Measurements from ENCODE around the gene SPTBN1. TPM values are rescaled to one million over a fixed set of nuclear protein-coding genes. Genes with fewer than 3 reads are reported as not detected.

The SPTBN1 gene
- total and polyA plus RNA-seq, 2 donors (not counting 3 experiments of a cell fraction or from before 2014, with no cell fraction given) = 63.3 to 320 TPM

GRCh38 chr2:54669677-54670484 lies 213.8 kb downstream of the SPTBN1 start:
- Histone ChIP-seq H3K27me3 (ENCODE audit: control insufficient read depth in 2 of 2, insufficient read depth in 2 of 2, low read length in 2 of 2) (no peaks in the 10 kb centered on the region), H3K9me3 (replicated peaks; ENCODE audit: control insufficient read depth, insufficient read depth, low read length) (no peaks in the 10 kb centered on the region), H3K4me3 (replicated peaks in 1 of 3; ENCODE audit: insufficient read depth in 1 of 3, low read depth in 1 of 3, low read length in 3 of 3) (no peak overlapping the region), H3K36me3 (ENCODE audit: control insufficient read depth in 2 of 2, extremely low read depth in 1 of 2, insufficient read depth in 2 of 2, low read length in 2 of 2) (peaks cover 30 to 32% of the 10 kb centered on the region in 2 experiments), H3K27ac (ENCODE audit: insufficient read depth, low read depth, low read length) (no peak overlapping the region), H4K20me1 (replicated peaks; ENCODE audit: control insufficient read depth, extremely low read depth, insufficient read depth, low read length) (no peaks in the 10 kb centered on the region), H3K4me1 (ENCODE audit: control insufficient read depth, extremely low read depth, insufficient read depth, low read length) (peaks cover 29% of the 10 kb centered on the region), H2AFZ (ENCODE audit: low read depth, low read length) (no peak overlapping the region), H3K79me2 (ENCODE audit: control insufficient read depth, insufficient read depth, low read length) (no peaks in the 10 kb centered on the region), H3K9me1 (replicated peaks; ENCODE audit: control insufficient read depth, extremely low read depth, insufficient read depth, low read length) (no peaks in the 10 kb centered on the region), H3K9ac (replicated peaks; ENCODE audit: extremely low read depth, insufficient read depth, low read length) (no peak overlapping the region), H3K4me2 (ENCODE audit: insufficient read depth, low read length) (no peak overlapping the region)
- no TSS peak for BruUV-seq (replicated peaks)
- intact Hi-C loops (cut with micrococcal nuclease) (no loop called here), dilution Hi-C loops (cut with MboI; ENCODE audit: extremely low pct_ligation_motif_present, low sequenced_read_pairs) (no loop called here)
- DNase-seq (ENCODE audit: low read depth, low spot score) = no peak
- no peak for FAIRE-seq
- CTCF ChIA-PET = no interaction called here
- POLR2A ChIA-PET = no interaction called here
- TF ChIP-seq JUN (IDR thresholded peaks at IDR 0.05; ENCODE audit: borderline replicate concordance, insufficient read depth, insufficient read length, low read depth) (no peak), GATA2 (IDR thresholded peaks at IDR 0.05; ENCODE audit: insufficient read depth, insufficient read length, low read depth, low read length) (no peak), CTCF (IDR thresholded peaks at IDR 0.05; ENCODE audit: extremely low read depth in 1 of 2, insufficient read depth in 1 of 2, low read depth in 1 of 2, low read length in 2 of 2) (no peak), MAX (IDR thresholded peaks at IDR 0.05; ENCODE audit: insufficient read depth, insufficient read length) (no peak), POLR2AphosphoS5 (IDR thresholded peaks at IDR 0.05; ENCODE audit: insufficient read depth, low read depth, low read length) (no peak), EZH2 (IDR thresholded peaks at IDR 0.05; ENCODE audit: borderline replicate concordance, low read depth, low read length, severe bottlenecking) (no peak), MYC (IDR thresholded peaks at IDR 0.05; ENCODE audit: low read depth, low read length) (no peak), POLR2A (IDR thresholded peaks at IDR 0.05; ENCODE audit: low read depth, low read length) (no peak), FOS (IDR thresholded peaks at IDR 0.05; ENCODE audit: borderline replicate concordance, insufficient read depth, low read length) (no peak)
